Globus pallidus (tissue), 1 donor: ENCODE measurements around the gene EXD3.
"Not testable (repeated sequence)": the region's sequence is repeated elsewhere in the genome, so short reads cannot be mapped to it uniquely, and the experiment has no call there.

Experiments
- DNase-seq: peaks from one replicate; pipeline ENCODE4 v3.0.0-alpha.2; 2015; ENCODE audit warnings: low spot score

The EXD3 gene

DNA sequence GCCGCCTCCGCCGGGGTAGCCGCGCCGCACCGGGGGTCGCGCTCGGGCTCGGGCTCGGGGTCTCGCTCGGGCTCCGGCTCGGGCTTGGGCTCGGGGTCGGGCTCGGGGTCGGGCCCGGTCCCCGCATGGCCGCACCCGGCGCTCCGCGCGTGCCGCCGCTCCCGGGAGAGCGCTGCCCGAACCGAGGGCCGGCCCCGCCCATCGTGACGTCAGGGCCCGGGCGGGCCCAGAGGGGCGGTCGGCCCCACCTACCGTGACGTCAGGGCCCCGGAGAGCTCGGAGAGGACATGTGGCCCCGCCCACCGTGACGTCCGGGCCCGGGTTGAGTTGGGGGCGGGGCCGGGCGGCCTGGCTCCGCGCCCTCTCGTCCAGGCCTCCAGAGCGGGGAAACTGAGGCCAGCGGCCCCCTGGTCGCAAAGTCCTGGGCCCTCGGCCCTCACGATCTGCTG lies 36.2 kb upstream of the EXD3 start, which contains the start of gene NSMF:
Gene NSMF, minus strand, starts transcription at position 183 of the 449 bp plus-strand sequence. CDS start 232 bp downstream, outside the sequence.
- peak; percentile 94 for DNase-seq

- peak; percentile 75 for DNase-seq
These were observed 35.5 kb upstream of the EXD3 start for GRCh38 chr9:137458194-137459151.

DNA sequence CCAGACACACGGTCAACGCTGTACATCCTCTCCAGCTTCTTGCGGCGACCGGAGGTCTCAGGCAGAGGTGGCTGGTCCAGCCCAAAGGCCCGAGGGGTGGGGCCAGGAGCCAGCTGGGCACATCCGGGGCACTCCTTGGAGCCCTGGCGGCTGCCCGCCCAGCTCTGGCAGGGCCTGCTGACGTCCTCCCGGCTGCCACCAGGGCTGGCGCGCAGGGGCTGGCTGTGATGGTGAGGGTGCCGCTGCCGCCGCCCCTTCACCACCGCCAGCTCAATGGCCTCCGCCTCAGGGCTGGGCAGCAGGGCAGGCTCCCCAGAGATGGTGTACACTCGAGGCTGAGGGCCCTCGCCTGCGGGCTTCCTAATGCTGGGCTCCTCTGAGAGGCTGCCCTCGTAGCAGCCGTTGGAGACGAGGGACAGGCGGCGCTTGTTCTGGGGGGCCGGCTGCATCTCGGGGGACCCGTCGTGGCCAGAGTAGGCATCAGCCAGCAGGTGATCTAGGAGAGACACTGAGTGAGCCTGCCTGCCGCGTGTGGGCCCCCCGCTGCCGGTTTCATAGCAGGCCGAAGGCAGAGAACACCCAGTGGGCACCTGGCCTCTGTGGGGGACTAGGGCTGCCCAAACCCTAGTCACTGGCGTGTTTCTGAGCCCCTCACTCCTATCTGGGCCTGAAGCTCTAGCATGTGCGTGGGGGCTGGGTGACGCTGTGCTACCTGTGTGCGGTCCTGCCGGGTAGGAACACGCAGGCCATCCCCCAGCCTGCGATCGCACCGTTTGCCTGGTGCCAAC lies 34.6 kb upstream of the EXD3 start:
- no peak for DNase-seq

- no peak for DNase-seq
These were observed 34.0 kb upstream of the EXD3 start for GRCh38 chr9:137456864-137457405.

GRCh38 chr9:137456061-137456863 lies 33.3 kb upstream of the EXD3 start:
- DNase-seq, result peak; percentile 48

GRCh38 chr9:137455359-137455991 lies 32.5 kb upstream of the EXD3 start:
- no peak for DNase-seq

GRCh38 chr9:137454597-137455358 lies 31.8 kb upstream of the EXD3 start:
- DNase-seq, result no peak

GRCh38 chr9:137454145-137454596 lies 31.2 kb upstream of the EXD3 start:
- DNase-seq, result no peak

GRCh38 chr9:137453643-137454081 lies 30.7 kb upstream of the EXD3 start:
- peak; percentile 33 for DNase-seq

GRCh38 chr9:137452761-137453642 lies 30.0 kb upstream of the EXD3 start:
- no peak for DNase-seq

GRCh38 chr9:137452006-137452760 lies 29.2 kb upstream of the EXD3 start:
- DNase-seq, result no peak

DNA sequence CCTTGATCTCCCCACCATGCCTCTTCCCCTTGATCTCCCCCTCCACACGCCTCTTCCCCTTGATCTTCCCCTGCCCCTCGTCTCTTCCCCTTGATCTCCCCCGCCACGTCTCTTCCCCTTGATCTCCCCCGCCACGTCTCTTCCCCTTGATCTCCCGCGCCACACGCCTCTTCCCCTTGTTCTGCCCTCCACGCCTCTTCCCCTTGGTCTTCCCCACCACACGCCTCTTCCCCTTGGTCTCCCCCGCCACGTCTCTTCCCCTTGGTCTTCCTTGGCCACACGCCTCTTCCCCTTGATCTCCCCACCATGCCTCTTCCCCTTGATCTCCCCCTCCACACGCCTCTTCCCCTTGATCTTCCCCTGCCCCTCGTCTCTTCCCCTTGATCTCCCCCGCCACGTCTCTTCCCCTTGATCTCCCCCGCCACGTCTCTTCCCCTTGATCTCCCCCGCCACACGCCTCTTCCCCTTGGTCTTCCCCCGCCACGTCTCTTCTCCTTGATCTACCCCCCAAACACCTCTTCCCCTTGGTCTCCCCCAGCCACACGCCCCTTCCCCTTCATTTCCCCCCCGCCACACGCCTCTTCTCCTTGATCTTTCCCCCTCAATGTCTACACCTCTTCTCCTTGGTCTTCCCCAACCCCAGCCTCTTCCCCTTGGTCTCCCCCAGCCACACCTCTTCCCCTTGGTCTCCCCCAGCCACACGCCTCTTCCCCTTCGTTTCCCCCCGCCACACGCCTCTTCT lies 28.5 kb upstream of the EXD3 start:
- DNase-seq, result not testable (repeated sequence)

- DNase-seq, result not testable (repeated sequence)
These were observed 27.7 kb upstream of the EXD3 start for GRCh38 chr9:137450539-137451222.

DNA sequence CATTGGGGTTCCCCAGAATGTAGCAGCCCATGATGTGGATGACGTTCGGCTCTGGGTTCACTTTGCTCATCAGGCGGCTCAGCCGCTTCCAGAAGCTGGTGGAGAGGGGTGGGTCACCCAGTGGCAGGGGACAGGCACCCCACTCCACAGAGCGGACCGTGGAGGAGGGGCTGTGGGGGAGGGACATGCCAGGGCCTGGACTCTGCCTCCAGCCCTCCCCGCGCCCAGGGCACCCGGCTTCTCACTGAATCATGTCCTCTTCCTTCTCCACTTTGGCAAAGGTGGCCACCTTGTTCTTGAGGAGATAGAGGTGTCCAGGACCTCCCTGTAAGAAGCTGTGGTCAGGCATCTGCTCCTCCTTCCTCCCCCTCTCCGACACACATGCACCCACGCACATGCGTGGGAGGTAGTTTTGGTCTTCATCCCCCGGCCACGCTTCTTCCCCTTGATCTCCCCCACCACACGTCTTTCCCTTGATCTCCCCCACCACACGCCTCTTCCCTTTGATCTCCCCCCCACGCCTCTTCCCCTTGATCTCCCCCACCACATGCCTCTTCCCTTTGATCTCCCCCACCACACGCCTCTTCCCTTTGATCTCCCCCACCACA lies 27.1 kb upstream of the EXD3 start:
- DNase-seq, result no peak

DNA sequence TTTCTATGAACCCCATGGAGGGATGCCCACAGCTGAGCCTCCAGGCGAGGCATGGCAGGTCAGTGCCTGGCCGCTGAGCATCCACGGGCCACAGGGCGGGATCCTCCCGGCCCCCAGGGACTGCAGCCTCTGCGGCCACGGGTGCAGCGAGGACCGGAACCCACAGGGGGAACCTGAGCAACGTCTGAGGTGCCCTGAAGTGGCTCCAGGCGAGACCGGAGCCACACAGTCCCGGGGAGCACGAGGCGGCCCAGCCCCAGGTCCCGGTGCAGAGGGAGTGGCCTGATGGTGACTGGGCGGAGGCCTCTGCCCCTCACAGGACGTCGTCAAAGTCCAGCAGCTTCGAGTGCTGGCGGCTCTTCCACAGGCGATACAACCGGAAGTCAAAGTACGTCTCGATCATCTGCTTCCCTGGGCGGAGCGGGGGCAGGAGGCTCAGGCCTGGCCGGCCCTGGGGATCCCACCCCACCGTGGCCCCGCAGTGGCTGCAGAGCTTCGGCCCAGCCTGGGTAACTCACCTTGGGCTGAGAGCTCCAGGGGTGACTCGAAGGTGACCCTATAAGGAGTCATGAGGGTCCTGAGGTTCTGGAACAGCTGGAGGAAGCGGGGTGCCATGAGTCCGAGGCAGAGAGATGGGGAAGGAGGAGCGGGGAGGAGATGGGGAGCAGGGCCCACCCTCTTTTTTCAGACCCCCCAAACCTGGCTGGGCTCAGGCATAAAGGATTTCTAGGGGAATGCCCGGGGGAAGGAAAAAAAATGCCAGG lies 26.3 kb upstream of the EXD3 start:
- no peak for DNase-seq

DNA sequence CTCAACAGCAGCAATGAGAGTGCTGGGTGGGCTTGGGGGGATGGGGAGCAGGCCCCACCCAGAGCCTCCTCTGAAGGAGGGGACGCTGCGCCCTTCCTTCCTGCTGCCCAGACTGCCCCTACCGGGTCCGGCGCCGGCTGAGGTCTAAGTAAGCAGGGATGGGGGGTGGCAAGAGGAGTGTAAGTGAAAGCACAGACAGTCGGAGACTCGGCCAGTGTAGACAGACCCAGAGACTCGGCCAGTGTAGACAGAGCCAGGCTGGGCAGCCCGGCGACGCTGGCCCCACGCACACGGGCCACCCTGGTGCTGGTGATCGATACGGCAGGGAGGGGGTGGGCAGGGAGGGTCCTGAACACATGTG lies 25.6 kb upstream of the EXD3 start:
- no peak for DNase-seq
